NOMO-1 (cell line): ENCODE results near the gene APOC1.
"Not testable (repeated sequence)": the region's sequence is repeated elsewhere in the genome, so short reads cannot be mapped to it uniquely, and the experiment has no call there.

Source experiments
- DNase-seq, 2 experiments: peaks; one replicate each; lab custom pipeline; 2025; ENCODE audit not compliant: unreplicated experiment in 2 of 2; lab: John Stamatoyannopoulos, UW

APOC1 gene

GRCh38 chr19:44911896-44912295, 2.5 kb upstream of the APOC1 start:
- DNase-seq: not testable (repeated sequence)

GRCh38 chr19:44912854-44913253, 1.6 kb upstream of the APOC1 start:
- DNase-seq: no peak

- DNase-seq: not testable (repeated sequence)
Observed at GRCh38 chr19:44913512-44914432, 636 bp upstream of the APOC1 start.

- DNase-seq: no peak
Observed at GRCh38 chr19:44924243-44924725, 9.9 kb downstream of the APOC1 start.

- peak; percentile 34 to 57 for DNase-seq
Observed at GRCh38 chr19:44925114-44925891, 10.9 kb downstream of the APOC1 start.

GRCh38 chr19:44926245-44927077, 12.1 kb downstream of the APOC1 start:
- not testable (repeated sequence) for DNase-seq

GRCh38 chr19:44927746-44928145, 13.3 kb downstream of the APOC1 start:
- DNase-seq: no peak

GRCh38 chr19:44930088-44930487, 15.7 kb downstream of the APOC1 start:
- no peak for DNase-seq

- no peak for DNase-seq
Observed at GRCh38 chr19:44931541-44931940, 17.1 kb downstream of the APOC1 start.

GRCh38 chr19:44939668-44940067, 25.3 kb downstream of the APOC1 start:
- peak in 1 of 2 experiments; percentile 1 for DNase-seq

GRCh38 chr19:44942067-44942571, 27.7 kb downstream of the APOC1 start, which contains the start of gene APOC4:
TSS of gene APOC4 (plus strand) at chr19:44942237. CDS start at chr19:44942278, 41 bp downstream.
- no peak for DNase-seq

GRCh38 chr19:44943801-44944249, 29.4 kb downstream of the APOC1 start:
- DNase-seq: peak; percentile 67 to 76

- peak; percentile 59 to 80 for DNase-seq
Observed at GRCh38 chr19:44947041-44947581, 32.7 kb downstream of the APOC1 start.

- no peak for DNase-seq
Observed at GRCh38 chr19:44948237-44948636, 33.8 kb downstream of the APOC1 start.

GRCh38 chr19:44948763-44949374, 34.5 kb downstream of the APOC1 start:
- no peak for DNase-seq

- no peak for DNase-seq
Observed at GRCh38 chr19:44949550-44949949, 35.1 kb downstream of the APOC1 start.

GRCh38 chr19:44951179-44952159, 37.1 kb downstream of the APOC1 start:
- DNase-seq: peak; percentile 43 to 52

GRCh38 chr19:44954278-44954648, 39.9 kb downstream of the APOC1 start:
- no peak for DNase-seq
